Fibroblast of pulmonary artery (primary cell): ENCODE data around the gene OCIAD1.

Experiments
- DNase-seq: peaks from one replicate; pipeline ENCODE4 v3.0.0-alpha.2; 2010; ENCODE audit warnings: low read depth
- H3K4me3 ChIP-seq: replicated peaks from 2 replicates; pipeline ENCODE4 v1.5.1; 2011; ENCODE audit warnings: low read depth, mild to moderate bottlenecking, control low read depth, low read length, moderate library complexity
- TF ChIP-seq, protein P1 (sequence below): IDR thresholded peaks from 2 replicates; pipeline ENCODE4 v1.5.1; 2011; ENCODE audit warnings: mild to moderate bottlenecking, control low read depth, low read length, inconsistent platforms; ENCODE audit errors: missing control alignments

Gene OCIAD1, protein sequence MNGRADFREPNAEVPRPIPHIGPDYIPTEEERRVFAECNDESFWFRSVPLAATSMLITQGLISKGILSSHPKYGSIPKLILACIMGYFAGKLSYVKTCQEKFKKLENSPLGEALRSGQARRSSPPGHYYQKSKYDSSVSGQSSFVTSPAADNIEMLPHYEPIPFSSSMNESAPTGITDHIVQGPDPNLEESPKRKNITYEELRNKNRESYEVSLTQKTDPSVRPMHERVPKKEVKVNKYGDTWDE

GRCh38 chr4:48830706-48831531, at the start of gene OCIAD1:
TSS of gene OCIAD1 (plus strand) at chr4:48831088. CDS start at chr4:48832625, 1,537 bp downstream.
- TF ChIP-seq, protein P1, sequence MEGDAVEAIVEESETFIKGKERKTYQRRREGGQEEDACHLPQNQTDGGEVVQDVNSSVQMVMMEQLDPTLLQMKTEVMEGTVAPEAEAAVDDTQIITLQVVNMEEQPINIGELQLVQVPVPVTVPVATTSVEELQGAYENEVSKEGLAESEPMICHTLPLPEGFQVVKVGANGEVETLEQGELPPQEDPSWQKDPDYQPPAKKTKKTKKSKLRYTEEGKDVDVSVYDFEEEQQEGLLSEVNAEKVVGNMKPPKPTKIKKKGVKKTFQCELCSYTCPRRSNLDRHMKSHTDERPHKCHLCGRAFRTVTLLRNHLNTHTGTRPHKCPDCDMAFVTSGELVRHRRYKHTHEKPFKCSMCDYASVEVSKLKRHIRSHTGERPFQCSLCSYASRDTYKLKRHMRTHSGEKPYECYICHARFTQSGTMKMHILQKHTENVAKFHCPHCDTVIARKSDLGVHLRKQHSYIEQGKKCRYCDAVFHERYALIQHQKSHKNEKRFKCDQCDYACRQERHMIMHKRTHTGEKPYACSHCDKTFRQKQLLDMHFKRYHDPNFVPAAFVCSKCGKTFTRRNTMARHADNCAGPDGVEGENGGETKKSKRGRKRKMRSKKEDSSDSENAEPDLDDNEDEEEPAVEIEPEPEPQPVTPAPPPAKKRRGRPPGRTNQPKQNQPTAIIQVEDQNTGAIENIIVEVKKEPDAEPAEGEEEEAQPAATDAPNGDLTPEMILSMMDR = no peak
- peak; percentile 100 for DNase-seq
- H3K4me3 ChIP-seq = peak within 1 kb of the TSS; percentile 100

GRCh38 chr4:48781968-48782367, 48.9 kb upstream of the OCIAD1 start:
- no peak overlapping the region for H3K4me3 ChIP-seq
- no peak for DNase-seq
- TF ChIP-seq, protein P1 = no peak

GRCh38 chr4:48785302-48785701, 45.6 kb upstream of the OCIAD1 start:
- H3K4me3 ChIP-seq = no peak overlapping the region
- TF ChIP-seq, protein P1 = no peak
- DNase-seq = no peak

DNA sequence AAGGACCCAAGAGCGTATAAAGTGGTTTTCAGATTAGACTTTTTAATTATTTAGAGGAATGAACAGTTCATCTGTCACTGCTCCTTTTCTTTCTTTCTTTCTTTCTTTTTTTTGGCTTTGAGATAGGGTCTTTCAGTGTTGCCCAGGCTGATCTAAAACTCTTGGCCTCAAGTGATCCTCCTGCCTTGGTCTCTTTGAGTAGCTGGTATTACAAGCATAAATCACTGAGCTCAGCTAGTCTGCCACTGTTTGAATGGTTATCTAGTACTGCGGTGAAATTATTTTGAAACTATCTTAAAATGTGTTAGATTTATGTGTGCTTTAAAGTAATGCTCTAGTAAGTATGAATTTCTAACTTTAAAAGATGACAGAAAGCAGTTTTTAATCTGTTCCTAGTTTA, 44.3 kb upstream of the OCIAD1 start:
- TF ChIP-seq, protein P1 = no peak
- DNase-seq = no peak
- no peak overlapping the region for H3K4me3 ChIP-seq

DNA sequence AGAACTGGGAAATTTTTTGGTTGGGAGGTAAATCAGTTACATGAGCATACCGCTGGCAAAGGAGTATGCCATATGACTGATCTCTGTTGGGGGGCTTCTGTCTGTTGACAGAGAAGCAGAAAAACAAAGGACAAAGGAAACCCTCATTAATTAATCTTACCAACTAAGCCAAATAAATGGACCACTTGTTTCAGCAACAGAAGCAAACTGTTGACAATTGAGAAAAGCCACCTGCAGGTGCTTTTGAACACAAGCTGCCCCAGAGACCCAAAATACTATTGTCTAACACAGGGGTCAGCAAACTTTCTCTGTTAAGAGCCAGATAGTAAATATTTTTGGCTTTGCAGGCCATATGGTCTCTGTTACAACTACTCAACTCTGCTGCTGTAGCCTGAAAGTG, 43.8 kb upstream of the OCIAD1 start:
- peak; percentile 35 for DNase-seq
- TF ChIP-seq, protein P1 = no peak
- no peak overlapping the region for H3K4me3 ChIP-seq

- no peak for DNase-seq
- TF ChIP-seq, protein P1 = no peak
These were observed 40.3 kb upstream of the OCIAD1 start for GRCh38 chr4:48790561-48790960.

DNA sequence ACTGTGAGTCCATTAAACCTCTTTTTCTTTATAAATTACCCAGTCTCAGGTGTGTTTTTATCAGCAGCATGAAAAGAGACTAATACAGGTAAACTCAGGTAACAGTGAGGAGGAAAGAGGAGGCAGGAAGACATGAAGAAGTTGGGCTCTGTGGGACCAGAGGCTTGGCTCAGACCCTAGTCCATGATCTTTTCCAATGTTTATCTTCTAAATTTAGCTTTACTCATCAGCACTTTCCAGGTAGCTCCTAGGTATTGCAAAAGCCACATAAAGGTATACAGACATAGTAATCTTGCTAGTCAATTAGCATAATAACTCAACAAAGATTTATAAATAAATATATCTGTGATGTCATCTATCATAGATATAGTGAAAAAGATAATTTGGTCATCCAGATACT, 39.6 kb upstream of the OCIAD1 start:
- H3K4me3 ChIP-seq = no peak overlapping the region
- TF ChIP-seq, protein P1 = no peak
- no peak for DNase-seq

More at GRCh38 chr4:48790561-48790960, 40.3 kb upstream of the OCIAD1 start:
- H3K4me3 ChIP-seq = no peak overlapping the region
